ENCODE results near the gene GHDC. TPM values are rescaled to one million over a fixed set of nuclear protein-coding genes. Genes with fewer than 3 reads are reported as not detected.

The GHDC gene
- total and polyA plus RNA-seq, 2 of the 13 experiments (the other 11 are each of a cell fraction or from before 2014, with no cell fraction given), result 15.4 to 22.5 TPM

DNA sequence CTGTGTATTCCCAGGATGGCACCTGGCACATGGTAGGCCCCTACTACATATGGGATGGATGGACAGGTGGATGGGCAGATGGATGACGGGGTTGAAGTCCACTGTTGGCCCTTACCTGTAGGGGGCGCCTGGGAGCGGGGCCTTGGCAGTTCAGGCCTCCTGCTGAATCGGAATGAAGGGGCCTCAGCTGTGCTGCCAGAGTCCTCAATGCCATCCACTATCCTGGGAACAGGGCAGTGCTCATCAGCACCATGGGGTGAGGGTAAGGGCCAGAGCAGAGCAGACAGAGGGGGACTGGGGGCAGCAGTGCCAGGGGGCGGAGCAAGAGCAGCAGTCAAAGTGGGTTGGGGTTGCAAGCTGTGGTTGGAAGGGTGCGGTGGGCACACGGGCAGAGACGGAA lies 31.2 kb downstream of the GHDC start (continued):
- TF ChIP-seq, protein P1, sequence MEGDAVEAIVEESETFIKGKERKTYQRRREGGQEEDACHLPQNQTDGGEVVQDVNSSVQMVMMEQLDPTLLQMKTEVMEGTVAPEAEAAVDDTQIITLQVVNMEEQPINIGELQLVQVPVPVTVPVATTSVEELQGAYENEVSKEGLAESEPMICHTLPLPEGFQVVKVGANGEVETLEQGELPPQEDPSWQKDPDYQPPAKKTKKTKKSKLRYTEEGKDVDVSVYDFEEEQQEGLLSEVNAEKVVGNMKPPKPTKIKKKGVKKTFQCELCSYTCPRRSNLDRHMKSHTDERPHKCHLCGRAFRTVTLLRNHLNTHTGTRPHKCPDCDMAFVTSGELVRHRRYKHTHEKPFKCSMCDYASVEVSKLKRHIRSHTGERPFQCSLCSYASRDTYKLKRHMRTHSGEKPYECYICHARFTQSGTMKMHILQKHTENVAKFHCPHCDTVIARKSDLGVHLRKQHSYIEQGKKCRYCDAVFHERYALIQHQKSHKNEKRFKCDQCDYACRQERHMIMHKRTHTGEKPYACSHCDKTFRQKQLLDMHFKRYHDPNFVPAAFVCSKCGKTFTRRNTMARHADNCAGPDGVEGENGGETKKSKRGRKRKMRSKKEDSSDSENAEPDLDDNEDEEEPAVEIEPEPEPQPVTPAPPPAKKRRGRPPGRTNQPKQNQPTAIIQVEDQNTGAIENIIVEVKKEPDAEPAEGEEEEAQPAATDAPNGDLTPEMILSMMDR (CRISPR knock-in tag; IDR thresholded peaks at IDR 0.05), result peak; percentile 81
- TF ChIP-seq ELF4 (CRISPR knock-in tag; IDR thresholded peaks at IDR 0.05; ENCODE audit: borderline replicate concordance) (no peak), ZFY (CRISPR knock-in tag; IDR thresholded peaks at IDR 0.05) (peak; percentile 55), ZFX (CRISPR knock-in tag; IDR thresholded peaks at IDR 0.05; ENCODE audit: low read depth) (peak; percentile 52; the same call in 1 of the 2 replicates), ZNF644 (CRISPR knock-in tag; IDR thresholded peaks at IDR 0.05; ENCODE audit: low read depth) (peak; percentile 63; the same call in 1 of the 2 replicates), RAD21 (CRISPR knock-in tag; IDR thresholded peaks at IDR 0.05) (peak; percentile 53; the same call in 1 of the 2 replicates), GATAD2A (CRISPR knock-in tag; IDR thresholded peaks at IDR 0.05) (peak; percentile 41; the same call in 1 of the 2 replicates), RBM39 (IDR thresholded peaks at IDR 0.05; ENCODE audit: low read depth, low read length, poor library complexity, severe bottlenecking) (peak; percentile 42), THAP11 (CRISPR knock-in tag; IDR thresholded peaks at IDR 0.05) (peak; percentile 26; the same call in 1 of the 2 replicates), NCOR1 (IDR thresholded peaks at IDR 0.05; ENCODE audit: borderline replicate concordance, low read length) (peak; percentile 13; the same call in 1 of the 2 replicates)
- TF ChIP-seq, protein P2, sequence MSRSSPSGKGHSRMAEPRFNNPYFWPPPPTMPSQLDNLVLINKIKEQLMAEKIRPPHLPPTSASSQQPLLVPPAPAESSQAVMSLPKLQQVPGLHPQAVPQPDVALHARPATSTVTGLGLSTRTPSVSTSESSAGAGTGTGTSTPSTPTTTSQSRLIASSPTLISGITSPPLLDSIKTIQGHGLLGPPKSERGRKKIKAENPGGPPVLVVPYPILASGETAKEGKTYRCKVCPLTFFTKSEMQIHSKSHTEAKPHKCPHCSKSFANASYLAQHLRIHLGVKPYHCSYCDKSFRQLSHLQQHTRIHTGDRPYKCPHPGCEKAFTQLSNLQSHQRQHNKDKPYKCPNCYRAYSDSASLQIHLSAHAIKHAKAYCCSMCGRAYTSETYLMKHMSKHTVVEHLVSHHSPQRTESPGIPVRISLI (CRISPR knock-in tag; IDR thresholded peaks at IDR 0.05; ENCODE audit: borderline replicate concordance), result 0 out of 2 replicates have a peak, but pooled peaks have one; percentile 24
- TF ChIP-seq, protein P3, sequence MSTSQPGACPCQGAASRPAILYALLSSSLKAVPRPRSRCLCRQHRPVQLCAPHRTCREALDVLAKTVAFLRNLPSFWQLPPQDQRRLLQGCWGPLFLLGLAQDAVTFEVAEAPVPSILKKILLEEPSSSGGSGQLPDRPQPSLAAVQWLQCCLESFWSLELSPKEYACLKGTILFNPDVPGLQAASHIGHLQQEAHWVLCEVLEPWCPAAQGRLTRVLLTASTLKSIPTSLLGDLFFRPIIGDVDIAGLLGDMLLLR (CRISPR knock-in tag; IDR thresholded peaks at IDR 0.05), result peak; percentile 18; the same call in 1 of the 2 replicates
- TF ChIP-seq, protein P4, sequence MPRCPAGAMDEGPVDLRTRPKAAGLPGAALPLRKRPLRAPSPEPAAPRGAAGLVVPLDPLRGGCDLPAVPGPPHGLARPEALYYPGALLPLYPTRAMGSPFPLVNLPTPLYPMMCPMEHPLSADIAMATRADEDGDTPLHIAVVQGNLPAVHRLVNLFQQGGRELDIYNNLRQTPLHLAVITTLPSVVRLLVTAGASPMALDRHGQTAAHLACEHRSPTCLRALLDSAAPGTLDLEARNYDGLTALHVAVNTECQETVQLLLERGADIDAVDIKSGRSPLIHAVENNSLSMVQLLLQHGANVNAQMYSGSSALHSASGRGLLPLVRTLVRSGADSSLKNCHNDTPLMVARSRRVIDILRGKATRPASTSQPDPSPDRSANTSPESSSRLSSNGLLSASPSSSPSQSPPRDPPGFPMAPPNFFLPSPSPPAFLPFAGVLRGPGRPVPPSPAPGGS (CRISPR knock-in tag; IDR thresholded peaks at IDR 0.05), result 0 out of 2 replicates have a peak, but pooled peaks have one; percentile 32
- TF ChIP-seq, protein P5, sequence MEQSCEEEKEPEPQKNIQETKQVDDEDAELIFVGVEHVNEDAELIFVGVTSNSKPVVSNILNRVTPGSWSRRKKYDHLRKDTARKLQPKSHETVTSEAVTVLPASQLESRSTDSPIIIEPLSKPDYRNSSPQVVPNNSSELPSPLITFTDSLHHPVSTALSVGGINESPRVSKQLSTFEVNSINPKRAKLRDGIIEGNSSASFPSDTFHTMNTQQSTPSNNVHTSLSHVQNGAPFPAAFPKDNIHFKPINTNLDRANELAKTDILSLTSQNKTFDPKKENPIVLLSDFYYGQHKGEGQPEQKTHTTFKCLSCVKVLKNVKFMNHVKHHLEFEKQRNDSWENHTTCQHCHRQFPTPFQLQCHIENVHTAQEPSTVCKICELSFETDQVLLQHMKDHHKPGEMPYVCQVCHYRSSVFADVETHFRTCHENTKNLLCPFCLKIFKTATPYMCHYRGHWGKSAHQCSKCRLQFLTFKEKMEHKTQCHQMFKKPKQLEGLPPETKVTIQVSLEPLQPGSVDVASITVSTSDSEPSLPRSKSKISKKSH (CRISPR knock-in tag; IDR thresholded peaks at IDR 0.05; ENCODE audit: borderline replicate concordance), result peak; percentile 60; the same call in 1 of the 2 replicates
- TF ChIP-seq, protein P6, sequence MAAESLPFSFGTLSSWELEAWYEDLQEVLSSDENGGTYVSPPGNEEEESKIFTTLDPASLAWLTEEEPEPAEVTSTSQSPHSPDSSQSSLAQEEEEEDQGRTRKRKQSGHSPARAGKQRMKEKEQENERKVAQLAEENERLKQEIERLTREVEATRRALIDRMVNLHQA (CRISPR knock-in tag; IDR thresholded peaks at IDR 0.05), result no peak
- TF ChIP-seq, protein P7, sequence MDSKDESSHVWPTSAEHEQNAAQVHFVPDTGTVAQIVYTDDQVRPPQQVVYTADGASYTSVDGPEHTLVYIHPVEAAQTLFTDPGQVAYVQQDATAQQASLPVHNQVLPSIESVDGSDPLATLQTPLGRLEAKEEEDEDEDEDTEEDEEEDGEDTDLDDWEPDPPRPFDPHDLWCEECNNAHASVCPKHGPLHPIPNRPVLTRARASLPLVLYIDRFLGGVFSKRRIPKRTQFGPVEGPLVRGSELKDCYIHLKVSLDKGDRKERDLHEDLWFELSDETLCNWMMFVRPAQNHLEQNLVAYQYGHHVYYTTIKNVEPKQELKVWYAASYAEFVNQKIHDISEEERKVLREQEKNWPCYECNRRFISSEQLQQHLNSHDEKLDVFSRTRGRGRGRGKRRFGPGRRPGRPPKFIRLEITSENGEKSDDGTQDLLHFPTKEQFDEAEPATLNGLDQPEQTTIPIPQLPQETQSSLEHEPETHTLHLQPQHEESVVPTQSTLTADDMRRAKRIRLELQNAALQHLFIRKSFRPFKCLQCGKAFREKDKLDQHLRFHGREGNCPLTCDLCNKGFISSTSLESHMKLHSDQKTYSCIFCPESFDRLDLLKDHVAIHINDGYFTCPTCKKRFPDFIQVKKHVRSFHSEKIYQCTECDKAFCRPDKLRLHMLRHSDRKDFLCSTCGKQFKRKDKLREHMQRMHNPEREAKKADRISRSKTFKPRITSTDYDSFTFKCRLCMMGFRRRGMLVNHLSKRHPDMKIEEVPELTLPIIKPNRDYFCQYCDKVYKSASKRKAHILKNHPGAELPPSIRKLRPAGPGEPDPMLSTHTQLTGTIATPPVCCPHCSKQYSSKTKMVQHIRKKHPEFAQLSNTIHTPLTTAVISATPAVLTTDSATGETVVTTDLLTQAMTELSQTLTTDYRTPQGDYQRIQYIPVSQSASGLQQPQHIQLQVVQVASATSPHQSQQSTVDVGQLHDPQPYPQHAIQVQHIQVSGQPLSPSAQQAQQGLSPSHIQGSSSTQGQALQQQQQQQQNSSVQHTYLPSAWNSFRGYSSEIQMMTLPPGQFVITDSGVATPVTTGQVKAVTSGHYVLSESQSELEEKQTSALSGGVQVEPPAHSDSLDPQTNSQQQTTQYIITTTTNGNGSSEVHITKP (CRISPR knock-in tag; IDR thresholded peaks at IDR 0.05; ENCODE audit: low read depth), result no peak
- TF ChIP-seq, protein P8, sequence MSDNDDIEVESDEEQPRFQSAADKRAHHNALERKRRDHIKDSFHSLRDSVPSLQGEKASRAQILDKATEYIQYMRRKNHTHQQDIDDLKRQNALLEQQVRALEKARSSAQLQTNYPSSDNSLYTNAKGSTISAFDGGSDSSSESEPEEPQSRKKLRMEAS (IDR thresholded peaks at IDR 0.05), result peak; percentile 26; the same call in 1 of the 2 replicates
